Retinal pigment epithelial cell (primary cell): ENCODE data around the gene HLA-DMB.

Experiments
- DNase-seq: peaks from one replicate; pipeline ENCODE4 v3.0.0-alpha.2; 2010; ENCODE audit warnings: low read depth
- H3K4me3 ChIP-seq: 2 replicates; pipeline ENCODE4 v1.5.1; 2011; ENCODE audit warnings: mild to moderate bottlenecking, low read length, control low read depth, moderate library complexity
- CTCF ChIP-seq: conservative IDR thresholded peaks from 2 replicates; pipeline ENCODE4 v1.5.1; 2011; ENCODE audit warnings: low read depth, low read length, control low read depth, inconsistent platforms

HLA-DMB gene

GRCh38 chr6:32940656-32941213, at the start of gene HLA-DMB:
HLA-DMB (minus strand) TSS chr6:32941028; CDS start chr6:32940807, 221 bp downstream.
- no peak for TF ChIP-seq CTCF

DNA sequence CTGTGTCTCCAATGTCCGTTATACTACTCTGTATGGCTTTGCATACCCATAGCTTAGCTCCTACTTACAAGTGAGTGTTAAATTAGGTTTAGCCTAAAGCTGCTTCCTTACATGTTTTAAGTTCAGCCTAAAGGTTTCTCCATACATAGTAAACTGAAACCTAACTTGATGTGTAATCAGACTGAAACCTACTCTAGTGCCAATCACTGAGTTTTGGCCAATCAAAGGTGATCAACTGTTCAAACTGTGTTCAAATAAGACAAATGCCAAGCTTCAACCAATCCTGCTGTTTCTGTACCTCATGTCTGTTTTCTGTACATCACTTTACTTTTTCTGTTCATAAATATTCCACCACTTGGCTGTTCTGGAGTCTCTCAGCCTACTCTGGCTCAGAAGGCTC, 48.5 kb upstream of the HLA-DMB start:
- DNase-seq: no peak
- no peak overlapping the region for H3K4me3 ChIP-seq
- TF ChIP-seq CTCF: no peak

More at GRCh38 chr6:32940656-32941213, at the start of gene HLA-DMB:
- peak within 1 kb of the TSS; percentile 26 for H3K4me3 ChIP-seq
- peak; percentile 30 for DNase-seq

- no peak overlapping the region for H3K4me3 ChIP-seq
- peak; percentile 39 for DNase-seq
These were observed 44.0 kb upstream of the HLA-DMB start for GRCh38 chr6:32984622-32985389.

DNA sequence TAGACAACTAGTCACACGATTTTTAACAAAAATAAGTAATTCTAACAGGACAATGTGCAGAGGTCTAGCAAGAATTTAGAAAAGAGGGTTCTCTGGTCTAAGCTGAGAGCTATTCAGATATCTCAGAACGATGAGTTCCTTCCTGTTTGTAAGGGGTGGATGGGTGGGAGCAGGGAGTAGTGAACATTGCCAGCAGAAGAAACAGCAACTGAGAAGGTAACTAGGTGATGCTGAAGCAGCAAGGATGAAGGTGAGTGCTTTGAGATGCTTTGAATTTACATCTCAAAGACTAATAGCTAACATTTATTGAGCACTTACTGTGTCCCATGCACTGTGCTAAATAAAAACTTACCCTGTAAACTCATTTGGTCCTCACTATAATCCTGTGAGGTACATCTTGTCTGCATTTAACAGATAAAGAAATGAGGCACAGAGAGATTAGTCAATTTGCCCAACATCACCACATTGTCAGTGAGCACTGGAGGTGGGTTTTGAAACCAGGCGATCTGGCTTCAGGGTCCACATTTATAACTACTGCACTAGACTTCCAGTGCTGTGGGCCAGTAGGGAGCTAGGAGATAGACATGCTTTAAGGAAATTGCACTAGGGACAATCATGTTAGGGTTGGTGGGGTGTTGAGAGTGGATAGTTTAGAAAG, 43.3 kb upstream of the HLA-DMB start:
- H3K4me3 ChIP-seq: no peak overlapping the region
- DNase-seq: no peak
- TF ChIP-seq CTCF: no peak

More at GRCh38 chr6:32984622-32985389, 44.0 kb upstream of the HLA-DMB start:
- TF ChIP-seq CTCF: peak; percentile 88

GRCh38 chr6:32983493-32983848, 42.6 kb upstream of the HLA-DMB start:
- no peak for TF ChIP-seq CTCF
- no peak overlapping the region for H3K4me3 ChIP-seq
- DNase-seq: no peak

- H3K4me3 ChIP-seq: no peak overlapping the region
- TF ChIP-seq CTCF: no peak
- no peak for DNase-seq
These were observed 42.1 kb upstream of the HLA-DMB start for GRCh38 chr6:32982702-32983492.
